ENCODE data around the gene DIRAS1.
A peak's percentile ranks its signal among the peaks of the same experiment; 100 is the strongest.
"Not testable (repeated sequence)": the region's sequence is repeated elsewhere in the genome, so short reads cannot be mapped to it uniquely, and the experiment has no call there.

DIRAS1 gene

DNA sequence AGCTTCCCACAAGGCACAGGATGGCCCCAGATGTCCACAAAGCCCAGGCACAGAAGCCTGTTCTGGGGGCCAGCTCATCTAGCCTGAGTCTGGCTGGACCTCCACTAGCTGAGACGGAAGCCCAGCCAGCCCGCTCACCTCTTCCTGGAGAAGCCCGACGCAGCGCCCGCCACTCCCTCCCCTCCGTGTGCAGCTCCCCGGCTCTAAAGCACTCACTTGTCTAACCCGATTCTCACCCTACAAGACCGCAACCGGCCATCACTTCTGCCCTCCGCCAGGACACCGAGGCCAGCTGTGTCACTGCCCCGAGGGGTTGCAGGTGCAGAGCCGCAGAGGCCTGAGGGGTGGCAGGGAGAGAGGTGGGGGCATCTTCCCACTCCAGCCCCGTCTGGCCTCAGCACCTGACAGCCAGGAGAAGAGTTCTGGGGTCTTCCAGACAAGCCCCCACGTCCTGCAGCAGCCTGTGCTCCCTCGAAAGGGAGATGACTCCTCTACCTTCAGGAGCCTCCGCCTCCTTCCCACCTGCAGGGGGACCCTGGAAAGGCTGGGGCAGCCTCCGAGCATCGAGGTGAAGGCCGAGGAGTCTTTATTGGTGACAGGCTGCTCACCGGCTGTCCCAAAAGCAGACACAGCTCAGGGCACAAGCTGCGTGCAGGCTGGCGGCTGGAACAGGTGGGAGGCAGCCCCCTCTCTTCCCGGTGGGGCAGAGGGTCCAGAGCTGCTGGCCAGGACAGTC is 5.9 kb upstream of the DIRAS1 start:
- peak; percentile 26 for DNase-seq (ENCODE audit: low read depth)

DNA sequence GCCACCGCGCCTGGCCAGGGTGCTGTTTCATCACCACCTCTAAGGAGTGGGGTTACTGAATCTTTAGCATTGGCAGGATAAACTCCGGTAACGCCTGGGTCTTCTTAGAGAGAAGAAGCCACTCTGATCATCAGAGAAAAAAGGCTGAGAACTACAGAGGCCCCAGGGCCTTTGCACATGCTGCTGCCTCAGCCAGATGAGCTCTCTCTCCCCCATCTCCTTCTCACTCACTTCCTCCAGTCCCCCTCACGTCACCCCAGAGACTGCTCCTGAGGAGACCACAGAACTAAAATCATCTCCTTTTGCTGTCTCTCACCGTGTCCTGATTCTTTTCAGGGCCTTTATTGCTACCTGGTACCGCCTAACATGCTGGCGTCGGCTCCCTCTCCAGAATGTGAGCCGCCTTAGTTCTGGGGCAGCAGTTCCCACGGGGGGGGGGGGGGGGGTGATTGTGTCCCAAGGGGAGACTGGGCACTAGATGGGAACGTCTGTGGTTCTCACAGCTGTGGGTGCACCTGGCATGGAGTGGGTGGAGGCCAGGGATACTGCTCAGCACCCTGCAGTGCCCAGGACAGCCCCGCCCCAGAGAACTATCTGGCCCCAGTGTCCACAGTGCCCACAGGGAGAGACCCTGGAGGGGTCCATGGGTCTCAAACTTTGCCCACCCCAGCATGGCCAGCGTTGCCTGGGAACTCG is 5.1 kb upstream of the DIRAS1 start:
- no peak for DNase-seq (ENCODE audit: low read depth)

DNA sequence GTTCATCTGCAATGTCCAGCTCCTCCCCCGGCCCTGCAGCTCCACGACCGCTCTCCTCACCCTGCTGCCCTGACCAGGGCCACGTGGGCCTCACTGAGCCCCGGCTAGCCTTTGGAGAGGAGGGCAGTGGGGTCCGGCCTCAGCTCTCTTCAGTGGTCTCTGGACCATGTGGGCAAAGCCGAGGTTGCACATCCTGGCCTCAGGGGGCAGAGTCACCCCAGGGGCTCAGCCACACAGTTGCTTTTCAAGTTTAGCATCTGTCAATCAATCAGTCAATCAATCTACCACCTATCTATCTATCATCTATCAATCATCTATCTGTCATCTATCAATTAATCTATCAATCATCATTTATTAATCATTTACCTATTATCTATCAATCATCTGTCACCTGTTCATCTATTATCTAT is 3.0 kb upstream of the DIRAS1 start:
- no peak for DNase-seq (ENCODE audit: low read depth)

DNA sequence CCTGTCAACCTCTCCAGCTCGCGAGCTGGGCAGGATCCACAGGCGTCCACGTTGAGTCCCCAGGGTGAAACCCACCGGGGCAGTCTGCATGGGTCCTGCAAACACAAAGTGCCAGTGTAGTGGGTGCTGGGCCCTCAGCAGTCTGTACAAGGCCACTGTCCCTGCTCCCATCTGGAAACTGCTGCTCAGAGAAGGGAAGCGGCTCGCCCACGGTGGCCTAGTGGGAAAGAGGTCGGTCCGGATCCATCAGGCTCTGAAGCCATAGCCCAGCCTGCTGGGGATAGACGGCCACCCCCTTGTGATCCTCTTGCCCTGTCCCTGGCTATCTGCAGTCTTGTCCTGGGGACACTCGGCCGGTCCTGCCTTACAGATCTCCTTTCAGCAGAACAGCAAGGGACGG is 2.6 kb upstream of the DIRAS1 start:
- no peak for DNase-seq (ENCODE audit: low read depth)

DNA sequence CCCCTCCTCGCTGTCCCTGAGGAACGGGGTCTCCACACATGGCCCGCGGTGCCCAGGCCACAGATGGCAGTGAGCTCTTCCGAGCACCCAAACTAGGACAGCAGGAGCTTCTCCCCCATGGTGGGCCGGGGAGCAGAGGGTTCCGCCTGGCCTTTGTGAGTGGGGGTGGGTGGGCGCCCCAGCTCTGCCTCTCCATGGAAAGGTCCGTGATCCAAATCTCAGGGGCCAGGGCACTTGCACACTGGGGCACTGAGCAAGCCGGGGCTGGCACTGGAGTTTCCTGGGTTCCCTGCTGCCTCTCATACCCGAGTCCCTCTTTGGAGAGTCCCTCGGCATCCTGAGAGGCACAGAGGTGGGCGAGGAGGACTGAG is 2.2 kb upstream of the DIRAS1 start:
- no peak for DNase-seq (ENCODE audit: low read depth)

DNA sequence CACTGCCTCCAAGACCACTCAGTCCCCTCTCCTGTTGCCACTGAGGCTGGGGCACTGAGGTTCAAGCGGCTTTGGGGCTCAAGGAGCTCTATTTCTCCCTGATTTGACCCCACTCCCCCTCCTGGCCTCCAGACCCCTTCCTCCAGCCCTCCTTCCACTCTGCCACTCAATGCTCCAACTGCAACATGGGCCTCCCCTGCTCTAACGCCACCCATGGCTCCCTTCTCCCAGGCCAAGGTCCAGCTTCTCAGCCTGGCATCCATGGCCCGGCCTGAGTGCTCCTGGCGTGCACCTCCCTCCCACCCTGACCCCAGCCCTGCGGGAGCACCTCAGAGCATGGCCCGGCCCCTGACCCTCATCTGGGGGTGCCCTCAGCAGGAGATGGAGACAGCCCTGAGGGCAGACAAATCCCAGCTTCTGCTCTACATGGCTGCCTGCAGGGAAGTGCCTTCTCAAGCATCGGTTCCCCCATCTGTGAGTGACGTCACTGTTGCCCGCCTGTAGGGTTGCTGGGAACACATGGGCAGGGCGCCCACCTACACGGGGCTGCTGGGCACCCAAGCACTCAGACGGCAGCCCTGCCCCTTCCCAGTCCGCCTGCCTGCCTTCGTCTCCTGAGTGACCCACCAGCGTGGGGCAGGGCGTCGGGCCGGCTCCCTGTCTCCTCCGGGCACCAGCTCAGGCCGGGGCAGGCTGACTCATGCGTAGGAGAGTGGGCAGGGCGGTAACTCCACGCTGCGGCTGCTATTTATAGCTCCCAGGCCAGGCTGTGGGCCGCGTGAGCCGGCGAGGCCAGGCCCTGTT is 1.6 kb upstream of the DIRAS1 start:
- DNase-seq (ENCODE audit: low read depth), result peak; percentile 83

DNA sequence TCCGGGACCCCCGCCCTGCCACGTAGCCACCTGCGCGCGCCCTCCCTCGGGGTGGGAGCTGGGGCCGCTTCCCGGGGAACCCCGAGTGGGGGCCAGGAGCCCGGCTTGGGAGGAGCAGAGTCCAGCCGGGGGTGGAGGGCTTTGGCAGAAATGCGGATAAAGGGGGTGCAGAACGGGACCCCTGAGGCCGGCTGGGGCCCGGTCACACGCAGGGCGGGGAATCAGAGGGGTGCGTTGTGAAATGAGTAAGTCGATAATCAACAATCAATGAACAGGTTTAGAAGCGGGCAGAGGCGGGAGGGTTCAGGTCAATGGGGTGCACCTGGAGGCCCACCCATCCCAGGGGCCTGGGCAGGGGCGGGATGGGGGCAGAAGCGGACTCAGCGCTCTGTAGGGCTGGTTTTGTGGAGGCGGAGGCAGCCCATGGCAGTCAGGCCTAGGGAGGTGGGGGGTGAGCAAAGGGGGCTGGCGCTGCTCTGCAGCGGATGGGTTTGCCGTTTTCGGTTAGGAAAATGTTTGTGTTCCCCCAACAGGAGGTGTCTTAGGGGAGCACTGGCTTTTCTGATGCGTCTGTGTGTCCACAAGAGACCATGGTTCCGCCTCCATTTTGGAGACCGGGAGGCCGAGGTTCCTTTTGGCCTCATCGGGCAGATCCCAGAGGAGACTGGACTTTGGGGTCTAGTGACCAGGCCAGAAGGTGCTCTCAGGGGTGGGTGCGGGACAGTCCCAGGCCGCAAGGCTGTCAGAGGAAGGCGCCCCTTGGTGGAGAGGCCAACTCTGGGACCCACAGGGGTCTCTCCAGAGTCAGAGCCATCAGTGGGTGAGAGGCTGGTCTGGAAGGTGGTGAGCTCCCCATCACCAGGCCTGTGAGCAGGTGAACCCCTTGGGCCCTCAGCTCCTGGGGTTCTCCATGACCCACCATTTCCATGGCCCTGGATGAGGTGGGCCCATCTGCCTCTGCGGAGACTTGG is 683 bp upstream of the DIRAS1 start:
- DNase-seq (ENCODE audit: low read depth), result no peak

DNA sequence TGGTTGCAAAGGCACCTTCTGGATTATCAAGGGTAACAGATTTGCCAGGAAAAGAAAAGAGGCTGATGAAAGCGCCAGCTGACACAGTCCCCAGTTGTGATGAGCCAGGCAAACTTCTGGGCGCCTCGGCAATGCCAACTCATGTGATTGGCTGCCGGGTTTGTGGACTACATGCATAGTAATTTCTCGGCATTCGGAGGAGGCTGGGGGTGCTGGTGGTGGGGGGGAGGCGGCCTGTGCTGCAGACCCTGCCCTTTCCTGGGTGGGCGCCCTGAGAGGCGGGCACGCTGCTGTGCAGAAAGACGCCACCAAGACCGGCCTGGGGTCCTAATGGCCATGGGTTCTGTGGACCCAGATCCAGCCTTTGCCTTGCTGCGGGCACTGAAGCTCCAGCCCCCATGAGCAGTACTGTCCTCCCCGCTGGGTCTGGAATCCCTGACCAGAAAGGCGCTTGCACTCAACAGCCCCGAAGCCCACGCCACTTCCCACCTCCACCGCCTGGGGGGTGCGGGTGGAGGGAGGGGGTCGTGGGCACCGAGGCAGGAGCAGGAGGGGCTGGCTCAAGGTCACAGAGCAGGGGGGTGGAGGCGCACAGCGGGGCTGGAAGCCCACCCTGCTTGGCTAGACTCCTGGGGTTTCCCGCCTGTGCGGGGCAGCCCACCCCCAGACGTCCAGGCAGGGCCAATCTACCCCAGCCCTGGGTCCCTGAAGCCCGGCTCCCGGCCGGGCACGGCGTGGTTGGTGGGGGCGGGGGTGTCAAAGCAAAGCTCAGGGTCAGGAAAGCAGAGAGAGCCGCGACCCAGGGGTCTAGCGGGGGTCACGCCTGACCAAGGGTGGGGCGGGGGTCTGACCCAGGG is 1.0 kb downstream of the DIRAS1 start:
- peak; percentile 31 for DNase-seq (ENCODE audit: low read depth)

DNA sequence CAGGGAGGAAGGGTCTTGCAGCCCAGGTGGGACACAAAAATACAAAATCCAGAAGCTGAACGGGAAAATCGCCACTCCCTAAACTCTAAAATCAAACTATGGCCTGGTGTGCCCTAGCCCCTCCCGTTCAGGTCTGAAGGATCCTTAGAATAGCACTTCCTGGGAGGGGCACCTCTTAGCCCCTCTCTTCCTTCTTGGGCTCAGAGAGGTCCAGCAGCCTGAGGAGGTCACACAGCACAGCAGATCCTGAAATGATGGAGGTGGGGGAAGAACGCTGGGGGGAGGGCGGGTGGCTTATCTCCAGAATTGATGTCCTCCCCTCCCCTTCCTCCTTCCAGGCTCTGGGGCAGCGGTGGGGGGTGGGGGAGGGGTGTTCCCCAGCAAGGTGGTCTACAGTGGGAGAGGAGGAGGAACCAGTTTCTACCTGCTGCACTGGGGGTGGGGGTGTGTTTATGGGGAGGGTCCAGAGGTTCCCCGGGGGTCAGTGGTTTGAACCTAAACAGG is 1.9 kb downstream of the DIRAS1 start:
- no peak for DNase-seq (ENCODE audit: low read depth)

DNA sequence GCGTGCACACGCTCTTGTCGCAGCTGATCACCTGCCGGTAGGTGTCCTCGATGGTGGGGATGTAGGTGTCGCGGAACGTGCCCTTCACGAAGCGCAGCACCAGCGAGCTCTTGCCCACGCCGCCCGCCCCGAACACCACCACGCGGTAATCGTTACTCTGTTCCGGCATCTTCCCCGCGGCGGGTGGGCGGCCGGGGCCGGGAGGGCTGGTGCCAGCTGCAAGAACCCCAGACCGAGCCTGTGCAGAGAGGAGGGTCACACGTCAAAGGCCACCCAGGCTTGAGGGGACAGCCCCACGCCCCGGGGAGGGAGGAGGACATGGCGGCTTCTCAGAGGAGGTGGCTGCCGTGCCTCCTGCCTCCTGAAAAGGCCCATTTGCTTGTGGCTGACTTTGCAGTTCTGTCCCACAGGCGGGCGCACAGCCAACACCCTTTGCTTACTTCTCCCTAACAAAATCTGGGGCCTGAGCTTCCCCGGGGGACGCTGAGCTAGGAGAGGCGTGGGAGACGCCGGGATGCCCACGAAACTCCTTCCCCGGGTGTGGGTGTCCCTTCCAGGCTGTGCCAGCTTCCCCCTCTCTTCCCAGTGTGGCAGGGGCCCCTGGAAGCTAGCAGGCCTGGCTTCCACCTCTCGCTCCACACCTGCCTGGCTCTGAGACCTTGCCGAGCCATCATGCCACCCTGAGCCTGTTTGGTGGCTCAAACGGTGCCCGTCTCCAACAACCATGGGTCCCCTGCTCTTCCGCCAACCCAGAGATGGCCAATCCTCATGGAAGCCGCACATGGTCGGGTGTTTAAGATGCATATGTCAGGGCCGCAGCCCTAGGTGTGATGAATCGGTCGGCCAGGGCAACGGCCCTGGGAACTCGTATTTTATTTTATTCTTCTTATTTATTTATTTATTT is 3.3 kb downstream of the DIRAS1 start:
- no peak for DNase-seq (ENCODE audit: low read depth)

DNA sequence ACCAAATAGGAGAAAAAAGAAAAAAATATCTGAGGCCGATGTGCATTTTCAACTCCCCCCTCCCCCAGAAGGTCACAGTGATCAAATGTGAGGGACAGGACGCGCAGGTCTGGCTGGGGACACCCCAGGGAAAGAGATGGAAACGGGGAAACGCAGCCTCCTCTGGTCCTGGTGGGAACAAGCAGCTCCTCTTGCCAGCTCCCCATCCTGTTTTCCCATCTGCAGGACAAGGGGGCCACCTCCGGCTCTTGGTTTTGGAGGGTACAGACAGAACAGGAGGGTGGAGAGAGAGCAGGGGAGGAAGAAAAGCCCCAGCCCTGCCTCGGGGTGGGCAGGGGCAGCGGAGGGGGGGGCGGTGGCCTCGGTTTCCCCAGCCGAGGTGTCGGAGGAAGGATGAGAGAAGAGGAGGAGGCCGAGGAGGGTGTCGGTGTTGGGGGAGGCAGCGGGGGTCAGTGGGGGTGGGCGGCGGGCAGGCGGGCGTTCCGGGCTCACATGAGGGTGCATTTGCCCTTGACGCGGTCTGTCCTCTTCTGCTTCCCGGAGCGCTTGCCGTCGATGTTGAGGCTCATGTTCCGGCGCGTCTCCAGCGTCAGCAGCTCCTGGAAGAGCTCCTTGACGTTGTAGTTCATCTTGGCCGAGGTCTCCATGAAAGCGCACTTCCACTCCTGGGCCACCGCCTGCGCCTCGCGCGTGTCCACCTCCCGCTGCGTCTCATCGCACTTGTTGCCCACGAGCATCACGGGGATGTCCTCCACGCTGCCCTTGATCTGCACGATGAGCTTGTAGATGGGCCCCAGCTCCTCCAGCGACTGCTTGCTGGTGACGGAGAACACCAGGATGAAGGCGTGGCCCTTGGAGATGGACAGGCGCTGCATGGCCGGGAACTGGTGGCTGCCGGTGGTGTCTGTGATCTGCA is 4.2 kb downstream of the DIRAS1 start:
- no peak for DNase-seq (ENCODE audit: low read depth)

DNA sequence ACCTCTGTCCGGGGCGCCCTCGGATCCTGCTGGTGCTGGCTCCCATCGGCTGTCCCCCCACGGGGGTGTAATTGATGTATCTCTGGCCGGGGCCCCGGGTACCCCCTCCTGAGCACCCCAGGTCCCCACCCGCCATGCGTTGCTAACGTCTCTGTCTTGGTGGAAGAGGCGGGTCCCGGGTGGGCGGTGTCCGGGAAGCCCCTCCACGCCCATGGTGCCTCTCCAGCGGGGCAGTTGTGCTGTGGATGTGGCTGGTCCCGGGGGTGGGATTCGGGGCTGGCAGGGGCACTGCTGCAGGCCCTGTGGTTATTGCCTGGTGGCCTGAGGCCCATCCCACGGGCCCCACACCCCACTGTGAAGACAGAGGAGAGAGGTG is 4.9 kb downstream of the DIRAS1 start:
- no peak for DNase-seq (ENCODE audit: low read depth)

DNA sequence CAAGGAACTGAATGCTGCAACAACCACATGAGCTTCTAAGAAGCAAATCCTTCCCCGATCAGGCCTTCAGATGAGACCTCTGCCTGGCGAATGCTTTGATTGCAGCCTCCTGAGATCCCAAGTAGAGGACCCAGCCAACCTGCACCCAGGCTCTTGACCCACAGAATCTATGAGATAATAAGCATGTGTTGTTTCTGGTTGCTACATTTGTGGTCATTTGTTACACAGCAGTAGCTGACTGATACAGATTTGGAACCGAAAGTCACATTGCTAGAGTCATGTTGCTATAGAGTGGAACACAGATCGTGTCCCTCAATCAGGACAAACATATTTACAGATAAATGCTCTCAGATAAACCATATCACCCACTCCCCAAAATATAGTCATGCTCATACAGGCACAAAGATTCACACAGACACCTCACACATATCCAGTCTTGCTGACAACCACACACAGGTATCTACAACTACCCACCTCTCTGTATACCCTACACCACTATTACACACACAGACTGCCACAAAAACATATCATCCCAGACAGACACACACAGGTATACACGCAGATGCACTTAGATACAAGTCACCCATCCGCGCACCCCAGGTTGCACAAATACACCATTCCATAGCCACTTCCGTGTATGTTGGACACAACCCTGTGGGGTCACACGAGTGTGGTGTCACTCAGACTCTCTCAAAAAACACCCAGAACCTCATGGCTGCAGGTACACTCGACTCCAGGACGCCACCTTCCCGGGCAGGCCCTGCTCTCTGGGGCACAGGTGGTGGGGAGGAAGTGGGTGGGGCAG is 5.5 kb downstream of the DIRAS1 start:
- no peak for DNase-seq (ENCODE audit: low read depth)

DNA sequence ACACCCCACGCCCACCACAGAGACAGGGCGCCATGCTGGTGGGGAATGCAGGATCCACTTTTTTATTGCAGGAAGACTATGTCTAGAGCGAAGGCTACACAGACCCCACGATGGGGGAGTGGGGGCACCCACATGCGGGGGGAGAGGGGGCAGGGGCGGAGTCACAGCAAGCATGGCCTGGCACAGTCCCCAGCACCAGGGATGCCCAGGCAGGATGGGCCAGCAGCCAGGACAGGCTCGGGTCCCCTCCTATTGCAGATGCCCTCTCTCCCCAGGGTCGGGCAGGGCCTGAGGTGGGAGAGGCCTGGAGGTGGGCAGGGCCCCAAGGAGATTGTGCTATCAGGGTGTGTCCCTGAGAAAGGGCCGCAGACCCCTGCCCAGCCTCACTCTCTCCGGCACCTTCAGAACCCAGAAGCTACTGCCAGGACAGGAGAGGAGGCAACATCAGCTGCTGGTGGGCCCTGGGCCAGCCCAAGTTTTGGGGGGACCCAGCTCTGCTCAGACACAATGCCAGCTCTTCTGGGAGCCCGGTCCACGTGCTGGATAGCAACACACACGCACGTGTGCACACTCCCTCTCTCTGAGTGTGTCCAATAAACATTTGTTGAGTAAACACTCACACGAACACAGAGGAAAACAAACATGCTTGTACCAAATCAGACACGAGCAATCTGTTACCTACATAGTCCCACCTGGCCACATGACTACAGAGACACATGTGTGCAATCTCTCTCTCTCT is 6.5 kb downstream of the DIRAS1 start:
- no peak for DNase-seq (ENCODE audit: low read depth)

DNA sequence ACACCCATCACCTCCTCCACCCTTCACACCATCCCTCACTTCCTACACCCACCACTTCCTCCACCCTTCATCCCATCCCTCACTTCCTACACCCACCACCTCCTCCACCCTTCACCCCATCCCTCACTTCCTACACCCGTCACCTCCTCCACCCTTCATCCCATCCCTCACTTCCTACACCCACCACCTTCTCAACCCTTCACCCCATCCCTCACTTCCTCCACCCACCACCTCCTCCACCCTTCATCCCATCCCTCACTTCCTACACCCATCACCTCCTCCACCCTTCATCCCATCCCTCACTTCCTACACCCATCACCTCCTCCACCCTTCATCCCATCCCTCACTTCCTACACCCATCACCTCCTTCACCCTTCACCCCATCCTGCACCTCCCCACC is 7.1 kb downstream of the DIRAS1 start:
- DNase-seq (ENCODE audit: low read depth), result not testable (repeated sequence)

DNA sequence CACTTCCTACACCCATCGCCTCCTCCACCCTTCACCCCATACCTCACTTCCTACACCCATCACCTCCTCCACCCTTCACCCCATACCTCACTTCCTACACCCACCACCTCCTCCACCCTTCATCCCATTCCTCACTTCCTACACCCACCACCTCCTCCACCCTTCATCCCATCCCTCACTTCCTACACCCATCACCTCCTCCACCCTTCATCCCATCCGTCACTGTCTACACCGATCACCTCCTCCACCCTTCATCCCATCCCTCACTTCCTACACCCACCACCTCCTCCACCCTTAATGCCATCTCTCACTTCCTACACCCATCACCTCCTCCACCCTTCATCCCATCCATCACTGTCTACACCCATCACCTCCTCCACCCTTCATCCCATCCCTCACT is 8.0 kb downstream of the DIRAS1 start:
- DNase-seq (ENCODE audit: low read depth), result not testable (repeated sequence)

DNA sequence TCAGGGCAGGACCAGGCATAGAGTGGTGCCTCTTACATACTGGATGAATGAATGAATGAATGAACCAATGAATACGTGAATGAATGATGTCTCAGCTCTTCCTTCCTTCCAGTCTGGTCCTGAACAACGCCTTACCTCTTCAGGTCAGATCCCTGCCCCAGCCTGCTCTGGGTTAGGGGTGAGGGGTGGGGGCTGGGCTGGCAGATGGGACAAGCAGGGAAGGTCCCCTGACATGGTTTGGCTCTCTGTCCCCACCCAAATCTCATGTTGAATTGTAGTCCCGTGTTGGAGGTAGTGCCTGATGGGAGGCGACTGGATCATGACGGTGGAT is 9.3 kb downstream of the DIRAS1 start:
- DNase-seq (ENCODE audit: low read depth), result no peak

All from ELR (cell line).